ENCODE data around the gene CD101. TPM values are rescaled to one million over a fixed set of nuclear protein-coding genes. Genes with fewer than 3 reads are reported as not detected.

CD101 gene, protein sequence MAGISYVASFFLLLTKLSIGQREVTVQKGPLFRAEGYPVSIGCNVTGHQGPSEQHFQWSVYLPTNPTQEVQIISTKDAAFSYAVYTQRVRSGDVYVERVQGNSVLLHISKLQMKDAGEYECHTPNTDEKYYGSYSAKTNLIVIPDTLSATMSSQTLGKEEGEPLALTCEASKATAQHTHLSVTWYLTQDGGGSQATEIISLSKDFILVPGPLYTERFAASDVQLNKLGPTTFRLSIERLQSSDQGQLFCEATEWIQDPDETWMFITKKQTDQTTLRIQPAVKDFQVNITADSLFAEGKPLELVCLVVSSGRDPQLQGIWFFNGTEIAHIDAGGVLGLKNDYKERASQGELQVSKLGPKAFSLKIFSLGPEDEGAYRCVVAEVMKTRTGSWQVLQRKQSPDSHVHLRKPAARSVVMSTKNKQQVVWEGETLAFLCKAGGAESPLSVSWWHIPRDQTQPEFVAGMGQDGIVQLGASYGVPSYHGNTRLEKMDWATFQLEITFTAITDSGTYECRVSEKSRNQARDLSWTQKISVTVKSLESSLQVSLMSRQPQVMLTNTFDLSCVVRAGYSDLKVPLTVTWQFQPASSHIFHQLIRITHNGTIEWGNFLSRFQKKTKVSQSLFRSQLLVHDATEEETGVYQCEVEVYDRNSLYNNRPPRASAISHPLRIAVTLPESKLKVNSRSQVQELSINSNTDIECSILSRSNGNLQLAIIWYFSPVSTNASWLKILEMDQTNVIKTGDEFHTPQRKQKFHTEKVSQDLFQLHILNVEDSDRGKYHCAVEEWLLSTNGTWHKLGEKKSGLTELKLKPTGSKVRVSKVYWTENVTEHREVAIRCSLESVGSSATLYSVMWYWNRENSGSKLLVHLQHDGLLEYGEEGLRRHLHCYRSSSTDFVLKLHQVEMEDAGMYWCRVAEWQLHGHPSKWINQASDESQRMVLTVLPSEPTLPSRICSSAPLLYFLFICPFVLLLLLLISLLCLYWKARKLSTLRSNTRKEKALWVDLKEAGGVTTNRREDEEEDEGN
- 0.59 TPM for polyA plus RNA-seq (2012; ENCODE audit: low read depth, missing spikeins)

DNA sequence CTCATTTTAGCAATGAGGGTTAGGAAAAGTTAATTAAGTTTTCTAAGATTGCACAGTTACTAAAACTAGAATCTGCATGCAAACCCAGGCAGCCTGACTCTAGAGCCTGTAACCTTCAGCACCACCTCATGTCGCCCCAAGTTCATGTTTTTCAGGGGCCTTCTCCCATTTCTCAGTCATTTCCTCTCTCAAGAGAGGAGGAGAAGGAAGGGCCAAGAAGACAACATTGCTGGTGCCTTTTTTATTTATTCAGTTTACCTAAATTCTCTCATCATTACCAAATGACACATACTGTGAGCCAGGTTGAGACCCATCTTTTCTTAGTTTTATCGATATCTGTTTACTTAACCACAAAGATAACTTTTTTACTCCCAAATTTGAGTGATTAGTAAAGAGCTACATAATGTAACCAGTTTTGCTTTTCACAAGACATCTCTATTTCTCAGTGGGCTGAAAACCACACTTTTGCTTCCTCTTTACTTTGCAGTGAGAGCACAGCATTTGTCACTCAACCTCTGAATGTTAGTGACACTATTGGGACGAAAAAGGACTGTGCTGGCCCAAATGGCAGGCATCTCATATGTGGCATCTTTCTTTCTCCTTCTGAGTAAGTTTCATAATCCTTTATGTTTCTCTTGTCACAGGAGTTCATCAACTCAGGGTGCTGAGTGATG, at the start of gene CD101:
TSS of gene CD101 (plus strand) at position 507 of the 674 bp plus-strand sequence. CDS start at position 565, 58 bp downstream.
- peak; percentile 39 for DNase-seq (ENCODE audit: insufficient read length, low spot score)
- peak; percentile 44; the same call in 1 of the 2 replicates for TF ChIP-seq SPI1 (IDR thresholded peaks at IDR 0.05; ENCODE audit: low read depth, low read length)
- TF ChIP-seq POLR2A (IDR thresholded peaks at IDR 0.05; ENCODE audit: low read depth, low read length) = no peak
- TF ChIP-seq POLR2AphosphoS5 (IDR thresholded peaks at IDR 0.05; ENCODE audit: low read depth, low read length) = no peak
- peak; percentile 85 for FAIRE-seq

DNA sequence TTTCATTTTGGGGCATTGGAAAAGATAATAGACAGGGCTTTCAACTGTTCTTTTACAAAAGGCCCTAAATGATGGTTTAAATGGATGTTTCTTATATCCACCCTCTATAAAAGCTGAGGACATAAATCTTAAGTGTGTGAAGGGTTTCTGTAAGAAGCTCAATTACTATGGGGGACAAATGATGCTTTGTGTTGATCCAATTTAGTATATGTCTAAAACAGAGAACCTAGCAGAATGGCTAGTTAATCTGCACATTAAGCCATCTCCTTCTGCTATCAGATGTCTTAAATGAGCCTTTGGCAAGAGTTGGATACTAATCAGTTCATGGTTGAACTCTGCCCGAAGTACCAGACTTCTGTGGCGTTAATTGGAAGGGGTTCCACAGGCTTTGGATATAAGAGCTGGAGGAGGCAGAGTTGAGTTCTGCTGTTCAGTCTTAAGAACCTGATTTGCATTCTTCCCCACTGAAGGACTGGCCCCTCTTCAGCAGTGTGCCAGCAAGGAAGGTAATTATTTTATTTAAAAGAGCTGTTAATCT, 48.8 kb upstream of the CD101 start:
- FAIRE-seq (no peak), DNase-seq (ENCODE audit: insufficient read length, low spot score) (no peak)
- TF ChIP-seq TAF1 (IDR thresholded peaks at IDR 0.05; ENCODE audit: low read depth, low read length) (no peak), POLR2AphosphoS5 (IDR thresholded peaks at IDR 0.05; ENCODE audit: low read depth, low read length) (no peak), POU2F2 (IDR thresholded peaks at IDR 0.05; ENCODE audit: low read depth, low read length) (no peak), SPI1 (IDR thresholded peaks at IDR 0.05; ENCODE audit: low read depth, low read length) (no peak)

DNA sequence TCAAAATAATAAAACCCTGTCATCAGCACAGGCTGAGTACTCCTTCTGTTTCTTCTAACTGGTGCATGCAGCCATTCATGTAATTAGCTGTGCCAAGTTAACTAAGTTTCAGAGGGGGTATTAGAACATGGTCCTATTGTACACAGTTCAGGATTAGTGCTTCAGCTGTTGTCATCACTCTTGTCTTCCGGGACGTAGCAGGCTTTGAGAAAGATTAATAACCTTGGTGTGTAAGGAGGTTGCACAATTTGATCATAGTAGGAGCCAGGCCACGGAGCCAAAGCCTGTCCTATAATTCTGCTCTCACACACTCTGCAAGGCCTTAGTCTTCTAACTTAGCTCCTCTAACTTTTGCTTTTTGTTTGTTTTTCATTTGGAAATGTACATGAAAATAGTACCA, 47.1 kb upstream of the CD101 start:
- FAIRE-seq = no peak
- DNase-seq (ENCODE audit: insufficient read length, low spot score) = no peak
- TF ChIP-seq POU2F2 (IDR thresholded peaks at IDR 0.05; ENCODE audit: low read depth, low read length) (no peak), PAX5 (IDR thresholded peaks at IDR 0.05; ENCODE audit: insufficient read depth, low read length, severe bottlenecking) (no peak), POLR2A (IDR thresholded peaks at IDR 0.05; ENCODE audit: low read depth, low read length) (no peak), POLR2AphosphoS5 (IDR thresholded peaks at IDR 0.05; ENCODE audit: low read depth, low read length) (no peak), SPI1 (IDR thresholded peaks at IDR 0.05; ENCODE audit: low read depth, low read length) (no peak), TAF1 (IDR thresholded peaks at IDR 0.05; ENCODE audit: low read depth, low read length) (no peak)

DNA sequence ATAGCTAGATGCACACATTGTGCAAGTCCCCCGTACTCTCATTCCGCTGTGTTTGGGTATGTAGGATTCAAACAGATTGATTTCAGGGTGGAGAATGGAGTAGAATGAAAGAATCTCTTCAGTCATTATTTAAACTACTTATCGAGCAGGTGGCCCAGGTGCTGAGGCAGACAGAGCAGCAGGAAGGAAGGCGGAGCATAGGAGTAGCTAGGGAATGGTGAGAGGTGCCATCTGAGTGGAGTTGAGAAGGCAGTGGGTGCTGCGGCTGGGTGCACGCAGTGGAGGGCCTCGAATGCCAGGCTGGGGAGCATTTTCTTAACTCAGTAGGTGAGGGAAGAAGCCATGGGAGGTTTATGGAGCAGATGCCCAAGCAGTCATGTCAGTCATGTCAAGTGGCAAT, 45.2 kb upstream of the CD101 start:
- no peak for DNase-seq (ENCODE audit: insufficient read length, low spot score)
- no peak for TF ChIP-seq POLR2A (IDR thresholded peaks at IDR 0.05; ENCODE audit: low read depth, low read length)
- no peak for TF ChIP-seq PAX5 (IDR thresholded peaks at IDR 0.05; ENCODE audit: insufficient read depth, low read length, severe bottlenecking)
- TF ChIP-seq TAF1 (IDR thresholded peaks at IDR 0.05; ENCODE audit: low read depth, low read length) = no peak
- no peak for FAIRE-seq

DNA sequence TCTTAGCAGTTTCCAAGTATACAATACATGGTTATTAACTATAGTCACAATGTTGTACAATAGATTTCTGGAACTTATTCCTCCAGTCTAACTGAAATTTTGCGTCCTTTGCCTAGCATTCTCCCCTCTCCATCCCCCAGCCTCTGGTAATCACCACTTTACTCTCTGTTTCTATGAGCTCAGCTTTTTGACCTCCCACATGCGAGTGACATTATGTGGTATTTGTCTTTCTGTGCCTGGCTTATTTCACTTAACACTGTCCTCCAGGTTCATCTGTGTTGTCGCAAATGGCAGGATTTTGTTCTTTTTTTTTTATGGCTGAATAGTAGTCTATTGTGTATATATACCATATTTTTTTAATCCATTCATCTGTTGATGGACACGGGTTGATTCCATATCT, 43.9 kb upstream of the CD101 start:
- DNase-seq (ENCODE audit: insufficient read length, low spot score) = no peak
- TF ChIP-seq PAX5 (IDR thresholded peaks at IDR 0.05; ENCODE audit: insufficient read depth, low read length, severe bottlenecking) = no peak
- no peak for TF ChIP-seq POLR2AphosphoS5 (IDR thresholded peaks at IDR 0.05; ENCODE audit: low read depth, low read length)
- TF ChIP-seq TAF1 (IDR thresholded peaks at IDR 0.05; ENCODE audit: low read depth, low read length) = no peak
- no peak for TF ChIP-seq POLR2A (IDR thresholded peaks at IDR 0.05; ENCODE audit: low read depth, low read length)
- TF ChIP-seq SPI1 (IDR thresholded peaks at IDR 0.05; ENCODE audit: low read depth, low read length) = no peak
- TF ChIP-seq POU2F2 (IDR thresholded peaks at IDR 0.05; ENCODE audit: low read depth, low read length) = no peak
- no peak for FAIRE-seq

DNA sequence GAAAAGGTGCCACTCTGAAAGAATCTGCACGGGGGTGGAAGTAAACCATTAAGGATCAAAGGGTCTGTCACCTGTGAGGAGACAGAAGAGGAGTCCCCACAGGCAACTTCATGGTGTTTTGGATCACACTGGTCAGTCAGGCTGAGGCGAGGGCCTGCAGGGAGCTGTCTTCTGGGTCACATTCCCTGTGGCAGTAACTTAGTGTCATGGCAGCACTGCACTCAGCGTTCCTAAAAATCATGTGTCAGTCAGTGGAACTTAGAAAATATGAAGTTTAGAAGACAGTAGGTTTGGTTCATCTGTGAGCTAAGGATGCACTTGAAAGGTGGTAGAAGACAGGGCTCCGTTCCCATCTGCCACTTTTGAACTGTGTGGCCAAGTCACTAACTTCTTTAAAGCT, 43.5 kb upstream of the CD101 start:
- TF ChIP-seq TAF1 (IDR thresholded peaks at IDR 0.05; ENCODE audit: low read depth, low read length) = no peak
- TF ChIP-seq POLR2A (IDR thresholded peaks at IDR 0.05; ENCODE audit: low read depth, low read length) = no peak
- TF ChIP-seq PAX5 (IDR thresholded peaks at IDR 0.05; ENCODE audit: insufficient read depth, low read length, severe bottlenecking) = no peak
- no peak for TF ChIP-seq SPI1 (IDR thresholded peaks at IDR 0.05; ENCODE audit: low read depth, low read length)
- no peak for TF ChIP-seq POLR2AphosphoS5 (IDR thresholded peaks at IDR 0.05; ENCODE audit: low read depth, low read length)
- TF ChIP-seq POU2F2 (IDR thresholded peaks at IDR 0.05; ENCODE audit: low read depth, low read length) = no peak
- DNase-seq (ENCODE audit: insufficient read length, low spot score) = no peak
- FAIRE-seq = no peak

DNA sequence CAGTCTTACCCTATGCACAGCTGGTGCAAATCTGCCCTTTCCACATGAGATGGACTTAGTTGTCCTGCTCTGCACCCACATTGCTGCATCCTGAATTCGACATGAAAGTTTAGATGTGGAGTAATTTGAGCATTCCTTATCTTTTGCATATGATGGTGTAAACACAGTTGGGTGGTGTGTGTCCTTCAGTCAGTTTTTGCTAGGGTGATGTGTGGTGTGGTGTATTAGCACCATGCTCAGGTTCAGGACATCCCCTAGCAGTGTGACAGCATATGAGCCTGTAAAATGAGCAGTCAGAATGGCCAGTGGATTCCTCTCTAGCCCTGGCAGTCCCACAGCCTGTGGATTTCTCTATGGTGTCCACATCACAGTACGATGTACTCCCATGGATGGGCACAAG, 42.6 kb upstream of the CD101 start:
- no peak for TF ChIP-seq POU2F2 (IDR thresholded peaks at IDR 0.05; ENCODE audit: low read depth, low read length)
- no peak for DNase-seq (ENCODE audit: insufficient read length, low spot score)
- FAIRE-seq = no peak

DNA sequence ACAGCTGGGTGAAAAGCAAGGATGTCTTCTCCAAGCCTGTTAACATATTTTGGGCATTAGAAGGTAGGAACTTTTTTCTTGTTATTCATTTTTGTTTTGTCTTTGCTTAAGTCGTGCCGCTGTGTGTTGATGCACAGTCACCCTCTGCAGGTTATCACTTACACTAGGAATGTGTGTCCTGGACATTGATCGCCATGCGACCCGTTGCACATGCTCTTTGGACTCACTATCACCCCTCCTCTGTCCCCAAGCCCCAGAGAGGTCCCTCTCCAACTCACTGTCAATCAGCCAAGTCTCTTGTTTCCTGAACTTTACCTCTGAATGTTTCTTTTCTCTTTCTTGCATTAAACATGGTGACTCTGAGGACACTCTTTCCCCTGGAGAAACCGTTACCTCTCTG, 40.0 kb upstream of the CD101 start:
- no peak for DNase-seq (ENCODE audit: insufficient read length, low spot score)
- TF ChIP-seq POLR2A (IDR thresholded peaks at IDR 0.05; ENCODE audit: low read depth, low read length) (no peak), PAX5 (IDR thresholded peaks at IDR 0.05; ENCODE audit: insufficient read depth, low read length, severe bottlenecking) (no peak), POU2F2 (IDR thresholded peaks at IDR 0.05; ENCODE audit: low read depth, low read length) (no peak), POLR2AphosphoS5 (IDR thresholded peaks at IDR 0.05; ENCODE audit: low read depth, low read length) (no peak), SPI1 (IDR thresholded peaks at IDR 0.05; ENCODE audit: low read depth, low read length) (no peak), TAF1 (IDR thresholded peaks at IDR 0.05; ENCODE audit: low read depth, low read length) (no peak)
- FAIRE-seq = no peak

DNA sequence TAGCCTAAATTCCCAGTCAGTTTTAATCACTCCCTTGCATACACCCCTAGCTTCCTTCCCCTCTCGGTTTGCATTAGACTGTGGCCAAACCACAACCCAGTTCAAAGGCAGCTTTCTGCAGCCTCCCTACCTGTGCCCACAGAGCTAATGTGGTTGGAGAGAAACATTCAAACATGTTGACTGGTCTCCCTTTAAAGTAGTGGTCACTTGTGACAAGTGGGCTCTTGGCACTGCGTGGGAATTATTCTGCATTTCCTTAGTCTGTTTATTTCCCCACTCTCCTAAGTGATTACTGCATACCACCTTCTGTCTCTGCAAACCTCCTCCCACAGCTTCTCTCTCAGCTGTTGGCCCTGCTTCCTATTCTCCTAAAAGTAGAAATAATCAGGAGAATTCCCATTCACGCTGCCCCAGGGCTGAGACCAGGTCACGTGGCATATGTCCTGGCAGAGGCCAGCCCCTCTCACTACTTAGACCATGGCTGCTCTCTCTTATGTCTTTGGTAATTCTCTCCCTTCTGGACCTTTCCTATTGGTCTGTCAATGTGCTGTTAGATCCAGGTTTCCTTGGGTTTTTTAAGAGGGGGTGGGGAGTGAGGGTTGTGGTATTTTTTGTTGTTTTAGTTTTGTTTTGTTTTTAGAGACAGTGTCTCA, 38.4 kb upstream of the CD101 start:
- TF ChIP-seq POU2F2 (IDR thresholded peaks at IDR 0.05; ENCODE audit: low read depth, low read length) (no peak), TAF1 (IDR thresholded peaks at IDR 0.05; ENCODE audit: low read depth, low read length) (no peak), POLR2A (IDR thresholded peaks at IDR 0.05; ENCODE audit: low read depth, low read length) (no peak), PAX5 (IDR thresholded peaks at IDR 0.05; ENCODE audit: insufficient read depth, low read length, severe bottlenecking) (no peak), SPI1 (IDR thresholded peaks at IDR 0.05; ENCODE audit: low read depth, low read length) (no peak), POLR2AphosphoS5 (IDR thresholded peaks at IDR 0.05; ENCODE audit: low read depth, low read length) (no peak)
- FAIRE-seq (no peak), DNase-seq (ENCODE audit: insufficient read length, low spot score) (no peak)
